SK-N-SH (cell line): ENCODE measurements around the gene SEC14L5. TPM values are rescaled to one million over a fixed set of nuclear protein-coding genes. Genes with fewer than 3 reads are reported as not detected.

Source experiments
- CTCF ChIA-PET: fragments of 300-600, 350-600 bp; formaldehyde crosslinking; extraction: SDS; loops from one replicate; lab custom pipeline; 2021; lab: Yijun Ruan, JAX
- POLR2A ChIA-PET: fragments of 350-600 bp; sonication (Branson Sonifier 250); formaldehyde crosslinking; extraction: SDS; loops from one replicate; lab custom pipeline; 2020; ENCODE audit warnings: antibody characterized with exemption, inconsistent platforms; lab: Yijun Ruan, JAX
- DNase-seq: peaks from one replicate; pipeline ENCODE4 v3.0.0; 2012
- H2AFZ ChIP-seq: fragments of 200-600 bp; sonication (generic); 2 replicates; pipeline ENCODE4 v1.8.1; 2016; ENCODE audit warnings: antibody characterized with exemption, mild to moderate bottlenecking, low read depth
- H3F3A ChIP-seq: fragments of 200-600 bp; sonication (generic); replicated peaks from 2 replicates; pipeline ENCODE3; 2016; ENCODE audit warnings: antibody characterized with exemption, mild to moderate bottlenecking; ENCODE audit not compliant: insufficient read depth
- H3K27ac ChIP-seq, 2 experiments: fragments of 200-500 bp in 1 of 2; fragments of 200-600 bp in 1 of 2; sonication (Bioruptor generic) in 1 of 2; sonication (generic), shearing (Covaris generic) in 1 of 2; 2 replicates each; pipeline versions ENCODE4 v1.5.1 to v1.6.1; 2014 to 2016; ENCODE audit warnings: low read depth in 2 of 2, inconsistent platforms in 1 of 2, low read length in 1 of 2, mild to moderate bottlenecking in 1 of 2, mixed read lengths in 1 of 2
- H3K27me3 ChIP-seq: fragments of 200-600 bp; sonication (generic), shearing (Covaris generic); 2 replicates; pipeline ENCODE4 v1.6.1; 2016; ENCODE audit warnings: mixed run types; ENCODE audit not compliant: insufficient read depth
- H3K36me3 ChIP-seq, 2 experiments: fragments of 200-500 bp in 1 of 2; fragments of 200-600 bp in 1 of 2; sonication (Bioruptor generic) in 1 of 2; sonication (generic) in 1 of 2; replicated peaks in 1 of 2; 2 replicates each; pipeline versions ENCODE3 to v1.5.1; 2014 to 2016; ENCODE audit warnings: low read length in 1 of 2, mild to moderate bottlenecking in 1 of 2; ENCODE audit not compliant: insufficient read depth in 2 of 2, control insufficient read depth in 1 of 2
- H3K4me1 ChIP-seq, 2 experiments: fragments of 200-500 bp in 1 of 2; fragments of 200-600 bp in 1 of 2; sonication (Bioruptor generic) in 1 of 2; sonication (generic), shearing (Covaris generic) in 1 of 2; 2 replicates each; pipeline versions ENCODE4 v1.5.1 to v1.6.1; 2014 to 2016; ENCODE audit warnings: low read depth in 1 of 2, low read length in 1 of 2, mixed run types in 1 of 2; ENCODE audit not compliant: insufficient read depth in 2 of 2, control insufficient read depth in 1 of 2
- H3K4me2 ChIP-seq: fragments of 200-600 bp; sonication (generic), shearing (Covaris generic); 2 replicates; pipeline ENCODE4 v1.6.1; 2017; ENCODE audit warnings: mixed run types
- H3K4me3 ChIP-seq, 2 experiments: fragments of 200-500 bp in 1 of 2; fragments of 200-600 bp in 1 of 2; sonication (Bioruptor generic) in 1 of 2; sonication (generic), shearing (Covaris generic) in 1 of 2; 2 replicates each; pipeline versions ENCODE4 v1.5.1 to v1.8.1; 2014 to 2016; ENCODE audit warnings: low read depth in 2 of 2, inconsistent platforms in 1 of 2, low read length in 1 of 2, mild to moderate bottlenecking in 1 of 2, mixed read lengths in 1 of 2, moderate library complexity in 1 of 2
- H3K79me2 ChIP-seq: fragments of 200-600 bp; sonication (generic); 2 replicates; pipeline ENCODE4 v1.8.1; 2017; ENCODE audit warnings: mild to moderate bottlenecking; ENCODE audit not compliant: insufficient read depth
- H3K9ac ChIP-seq: fragments of 200-600 bp; sonication (generic); 2 replicates; pipeline ENCODE4 v1.6.1; 2017; ENCODE audit warnings: mixed run types
- H3K9me2 ChIP-seq: fragments of 200-600 bp; sonication (generic); 2 replicates; pipeline ENCODE4 v1.6.1; 2017; ENCODE audit warnings: mixed run types
- H3K9me3 ChIP-seq: fragments of 200-600 bp; sonication (generic); 2 replicates; pipeline ENCODE4 v1.6.1; 2017; ENCODE audit warnings: mixed run types, mild to moderate bottlenecking, moderate library complexity
- H4K20me1 ChIP-seq: fragments of 200-600 bp; sonication (generic); 2 replicates; pipeline ENCODE4 v1.6.1; 2017; ENCODE audit warnings: mild to moderate bottlenecking, mixed run types; ENCODE audit not compliant: insufficient read depth
- CTCF ChIP-seq: fragments of 200-600 bp; sonication (generic); IDR thresholded peaks from 2 replicates; pipeline ENCODE4 v1.6.1; 2017; ENCODE audit warnings: antibody characterized with exemption, mild to moderate bottlenecking, moderate library complexity
- ELF1 ChIP-seq: IDR thresholded peaks from 2 replicates; pipeline ENCODE4 v1.4.0; 2012
- EZH2phosphoT487 ChIP-seq: fragments of 200-600 bp; sonication (generic); IDR thresholded peaks from 2 replicates; pipeline ENCODE4 v1.6.1; 2017; ENCODE audit warnings: low read depth, mixed run types, mild to moderate bottlenecking, antibody characterized with exemption, moderate library complexity, borderline replicate concordance
- FOSL2 ChIP-seq: IDR thresholded peaks from 2 replicates; pipeline ENCODE4 v1.4.0; 2012; ENCODE audit warnings: low read depth, mild to moderate bottlenecking, moderate library complexity, borderline replicate concordance
- FOXJ3 ChIP-seq: sonication (generic); formaldehyde crosslinking; IDR thresholded peaks from 2 replicates; pipeline ENCODE4 v1.5.1; 2020; ENCODE audit warnings: mild to moderate bottlenecking, missing genetic modification reagents
- GATA2 ChIP-seq: sonication (generic); formaldehyde crosslinking; IDR thresholded peaks from 2 replicates; pipeline ENCODE4 v1.5.0; 2020; ENCODE audit warnings: mild to moderate bottlenecking, missing genetic modification reagents
- JUND ChIP-seq: IDR thresholded peaks from 2 replicates; pipeline ENCODE4 v1.4.0; 2012
- NFIC ChIP-seq: IDR thresholded peaks from 2 replicates; pipeline ENCODE4 v1.4.0; 2012; ENCODE audit warnings: borderline replicate concordance
- SMC3 ChIP-seq: IDR thresholded peaks from 2 replicates; pipeline ENCODE4 v1.6.1; 2012; ENCODE audit warnings: low read depth, low read length, improper control_type of control experiment
- WGBS: methylation state at CpG from one replicate; pipeline ENCODE4 v1.1.6; 2017; ENCODE audit warnings: low lambda C conversion rate; 5-methylcytosine and 5-hydroxymethylcytosine counted together
- polyA plus RNA-seq, 3 experiments: library from polyadenylated mRNA; depleted of rRNA; stranded (reverse); fragments of >200 nt; gene quantifications; 2 replicates each; pipeline ENCODE4 v1.2.3, GENCODE V29; 2012
- TF ChIP-seq, protein P1 (sequence below): IDR thresholded peaks from 2 replicates; pipeline ENCODE4 v1.4.0; 2012; ENCODE audit warnings: low read depth, borderline replicate concordance

The SEC14L5 gene
- polyA plus RNA-seq, 1 of the 3 experiments (the other 2 are of a cell fraction): 0.08 TPM

- TF ChIP-seq GATA2 (CRISPR knock-in tag): no peak
- no peak for TF ChIP-seq NFIC
- no peak for TF ChIP-seq FOSL2
- no peak for TF ChIP-seq FOXJ3
- no peak for TF ChIP-seq SMC3
- TF ChIP-seq JUND: no peak
- TF ChIP-seq EZH2phosphoT487: no peak
- H3K9me3 ChIP-seq: no peaks in the 10 kb centered on the region
- no peak overlapping the region for H3K4me2 ChIP-seq
- no peak overlapping the region for H3K27ac ChIP-seq
- no peak for DNase-seq
- no peaks in the 10 kb centered on the region for H3K27me3 ChIP-seq
- CTCF ChIA-PET: interaction anchor here (2.5 kb wide), 1 partner anchor 46 kb away, joined by 6 read pairs; no protein-coding TSS in a partner anchor
- no peaks in the 10 kb centered on the region for H3K79me2 ChIP-seq
- no peaks in the 10 kb centered on the region for H3F3A ChIP-seq
- H3K9me2 ChIP-seq: no peaks in the 10 kb centered on the region
- POLR2A ChIA-PET: no interaction called here
- H3K4me1 ChIP-seq: no peaks in the 10 kb centered on the region
- H3K9ac ChIP-seq: no peak overlapping the region
- no peak overlapping the region for H2AFZ ChIP-seq
- no peak overlapping the region for H3K4me3 ChIP-seq
- H4K20me1 ChIP-seq: no peaks in the 10 kb centered on the region
- H3K36me3 ChIP-seq: no peaks in the 10 kb centered on the region
- WGBS: 48% methylated on average over 3 of the region's 3 CpGs
Measured at GRCh38 chr16:5002699-5003143, 44.6 kb downstream of the SEC14L5 start.

- H3K79me2 ChIP-seq: no peaks in the 10 kb centered on the region
- TF ChIP-seq, protein P1, sequence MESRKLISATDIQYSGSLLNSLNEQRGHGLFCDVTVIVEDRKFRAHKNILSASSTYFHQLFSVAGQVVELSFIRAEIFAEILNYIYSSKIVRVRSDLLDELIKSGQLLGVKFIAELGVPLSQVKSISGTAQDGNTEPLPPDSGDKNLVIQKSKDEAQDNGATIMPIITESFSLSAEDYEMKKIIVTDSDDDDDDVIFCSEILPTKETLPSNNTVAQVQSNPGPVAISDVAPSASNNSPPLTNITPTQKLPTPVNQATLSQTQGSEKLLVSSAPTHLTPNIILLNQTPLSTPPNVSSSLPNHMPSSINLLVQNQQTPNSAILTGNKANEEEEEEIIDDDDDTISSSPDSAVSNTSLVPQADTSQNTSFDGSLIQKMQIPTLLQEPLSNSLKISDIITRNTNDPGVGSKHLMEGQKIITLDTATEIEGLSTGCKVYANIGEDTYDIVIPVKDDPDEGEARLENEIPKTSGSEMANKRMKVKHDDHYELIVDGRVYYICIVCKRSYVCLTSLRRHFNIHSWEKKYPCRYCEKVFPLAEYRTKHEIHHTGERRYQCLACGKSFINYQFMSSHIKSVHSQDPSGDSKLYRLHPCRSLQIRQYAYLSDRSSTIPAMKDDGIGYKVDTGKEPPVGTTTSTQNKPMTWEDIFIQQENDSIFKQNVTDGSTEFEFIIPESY: no peak
- TF ChIP-seq CTCF (no peak), ELF1 (no peak)
- TF ChIP-seq, all 33 proteins: peak for 0
- H2AFZ ChIP-seq: no peak overlapping the region
- 57% methylated on average over 10 of the region's 12 CpGs for WGBS
- H3K4me1 ChIP-seq: no peaks in the 10 kb centered on the region
- DNase-seq: no peak
- no peak overlapping the region for H3K4me2 ChIP-seq
- no peaks in the 10 kb centered on the region for H4K20me1 ChIP-seq
- no peaks in the 10 kb centered on the region for H3K9me3 ChIP-seq
- POLR2A ChIA-PET: no interaction called here
- CTCF ChIA-PET: no interaction called here
- H3K27me3 ChIP-seq: no peaks in the 10 kb centered on the region
- no peaks in the 10 kb centered on the region for H3K36me3 ChIP-seq
- no peak overlapping the region for H3K27ac ChIP-seq
- H3F3A ChIP-seq: no peaks in the 10 kb centered on the region
- no peaks in the 10 kb centered on the region for H3K9me2 ChIP-seq
- H3K9ac ChIP-seq: no peak overlapping the region
- H3K4me3 ChIP-seq: no peak overlapping the region
Measured at GRCh38 chr16:5003211-5003610, 45.1 kb downstream of the SEC14L5 start.
